ENCODE results near the gene PDE1A.
"Not testable (repeated sequence)": the region's sequence is repeated elsewhere in the genome, so short reads cannot be mapped to it uniquely, and the experiment has no call there.

The PDE1A gene

DNA sequence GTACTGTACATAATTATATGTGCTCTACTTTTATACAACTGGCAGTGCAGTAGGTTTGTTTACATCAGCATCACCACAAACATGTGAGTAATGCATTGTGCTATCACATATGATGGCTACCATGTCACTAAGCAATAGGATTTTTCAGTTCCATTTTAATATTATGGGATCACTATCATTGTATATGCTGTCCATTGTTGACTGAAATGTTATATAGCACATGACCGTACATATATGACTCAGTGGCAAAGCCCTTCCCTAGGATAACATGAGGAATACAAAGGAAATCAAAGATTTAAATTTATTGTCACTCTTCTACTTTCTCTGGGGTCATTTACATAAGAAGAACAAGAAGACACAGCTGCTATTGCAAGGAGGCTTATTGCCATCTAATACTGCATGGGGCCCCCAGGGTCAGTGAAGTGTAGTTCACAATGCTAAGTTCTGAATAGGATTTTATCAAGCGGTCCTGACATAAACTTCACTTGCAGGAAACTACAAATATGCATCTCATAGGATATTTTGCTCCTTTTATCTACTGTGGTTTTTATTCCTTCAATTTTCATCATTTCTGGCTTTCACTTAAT is 21.8 kb downstream of the PDE1A start:
- no peak for DNase-seq

DNA sequence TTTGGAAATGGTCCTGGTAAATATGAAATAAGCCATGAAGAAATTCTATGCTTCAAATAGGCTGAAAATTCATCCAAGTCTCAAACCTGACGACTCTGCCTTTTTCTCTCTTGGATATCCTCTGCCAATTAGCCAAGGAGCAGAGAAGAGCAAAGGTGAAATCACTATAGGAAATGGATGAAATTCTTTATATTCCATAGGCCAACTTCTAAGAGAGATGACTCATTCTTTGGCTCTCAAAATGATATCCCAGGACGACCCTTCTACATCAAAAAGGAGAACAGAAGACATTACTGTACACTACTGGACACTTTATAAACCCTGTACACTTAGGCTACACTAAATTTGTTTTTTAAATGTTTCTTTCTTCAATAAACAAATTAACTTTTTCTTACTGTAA is 22.7 kb downstream of the PDE1A start:
- no peak for DNase-seq

DNA sequence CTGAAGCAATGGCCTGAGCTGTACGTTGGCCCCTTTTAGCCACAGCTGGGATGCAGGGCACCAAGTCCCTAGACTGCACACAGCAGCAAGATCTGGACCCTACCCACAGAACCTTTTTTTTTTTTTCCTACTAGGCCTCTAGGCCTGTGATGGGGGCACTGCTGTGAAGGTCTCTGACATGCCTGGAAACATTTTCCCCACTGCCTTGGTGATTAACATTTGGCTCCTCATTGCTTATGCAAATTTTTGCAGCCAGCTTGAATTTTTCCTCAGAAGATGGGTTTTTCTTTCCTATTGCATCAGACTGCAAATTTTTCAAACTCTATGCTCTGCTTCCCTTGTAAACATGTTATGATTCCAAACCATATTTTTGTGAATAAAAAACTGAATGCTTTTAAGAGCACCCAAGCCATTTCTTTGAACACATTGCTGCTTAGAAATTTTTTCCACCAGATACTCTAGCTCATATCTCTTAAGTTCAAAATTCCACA is 33.5 kb downstream of the PDE1A start:
- no peak for DNase-seq

DNA sequence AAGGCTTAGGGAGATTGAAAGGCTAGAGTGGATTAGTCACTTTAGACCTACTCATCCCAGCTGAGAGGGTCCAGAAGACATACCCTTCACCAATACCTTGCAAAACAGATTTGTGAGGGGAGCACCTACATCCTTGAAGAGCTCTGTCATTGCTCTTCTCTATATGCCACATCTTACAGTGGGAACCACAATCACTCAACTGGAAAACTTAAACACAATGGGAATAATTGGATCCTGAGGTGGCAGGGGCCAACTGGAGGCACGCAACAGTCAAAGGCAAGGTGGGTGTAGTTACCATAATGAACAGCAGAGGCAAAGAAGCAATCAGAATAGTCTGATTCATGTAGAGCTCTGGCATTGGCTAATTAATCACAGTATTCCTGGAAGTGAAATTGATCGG is 35.4 kb downstream of the PDE1A start:
- DNase-seq, result no peak

DNA sequence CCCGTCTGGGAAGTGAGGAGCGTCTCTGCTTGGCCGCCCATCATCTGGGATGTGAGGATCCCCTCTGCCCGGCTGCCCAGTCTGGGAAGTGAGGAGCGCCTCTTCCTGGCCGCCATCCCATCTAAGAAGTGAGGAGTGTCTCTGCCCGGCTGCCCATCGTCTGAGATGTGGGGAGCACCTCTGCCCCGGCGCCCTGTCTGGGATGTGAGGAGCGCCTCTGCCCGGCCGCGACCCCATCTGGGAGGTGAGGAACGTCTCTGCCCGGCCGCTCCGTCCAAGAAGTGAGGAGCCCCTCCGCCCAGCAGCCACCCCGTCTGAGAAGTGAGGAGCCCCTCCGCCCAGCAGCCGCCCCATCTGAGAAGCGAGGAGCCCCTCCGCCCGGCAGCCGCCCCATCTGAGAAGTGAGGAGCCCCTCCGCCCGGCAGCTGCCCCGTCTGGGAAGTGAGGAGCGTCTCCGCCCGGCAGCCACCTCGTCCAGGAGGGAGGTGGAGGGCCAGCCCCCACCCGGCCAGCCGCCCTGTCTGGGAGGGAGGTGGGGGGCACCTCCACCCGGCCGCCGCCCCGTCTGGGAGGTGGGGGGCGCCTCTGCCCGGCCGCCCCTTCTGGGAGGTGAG is 40.5 kb downstream of the PDE1A start:
- not testable (repeated sequence) for DNase-seq

DNA sequence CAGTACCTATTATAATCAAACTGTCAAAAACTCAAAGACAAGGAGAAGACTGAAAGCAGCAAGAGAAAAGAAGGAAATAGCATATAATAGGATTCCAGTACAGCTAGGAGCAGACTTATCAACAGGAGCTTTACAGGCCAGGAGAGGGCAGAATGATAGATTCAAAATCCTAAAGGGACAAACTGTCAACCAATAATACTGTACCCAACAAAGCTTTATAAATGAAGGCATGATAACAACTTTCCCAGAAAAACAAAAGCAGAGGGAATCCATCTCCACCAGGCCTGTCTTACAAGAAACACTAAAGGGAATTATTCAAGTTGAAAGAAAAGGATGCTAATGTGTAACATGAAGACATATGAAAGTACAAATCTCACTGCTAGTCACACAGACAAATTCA is 42.0 kb downstream of the PDE1A start:
- no peak for DNase-seq

DNA sequence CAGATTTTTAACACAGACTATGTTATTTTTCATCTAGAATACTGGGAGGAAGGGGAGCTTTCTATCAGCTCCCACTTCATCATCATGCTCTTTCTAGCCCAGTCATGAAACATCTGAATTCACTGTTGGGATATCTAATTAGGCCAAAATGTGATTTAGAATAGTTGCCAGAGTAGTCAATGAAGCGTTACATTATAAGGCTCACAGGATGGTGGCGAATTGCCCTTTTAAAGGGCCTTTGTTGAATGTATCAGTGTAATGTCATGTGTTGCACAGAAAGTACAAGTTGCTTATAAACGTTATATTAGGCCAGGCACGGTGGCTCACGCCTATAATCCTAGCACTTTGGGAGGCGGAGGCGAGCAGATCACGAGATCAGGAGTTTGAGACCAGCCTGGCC is 45.6 kb downstream of the PDE1A start:
- DNase-seq, result no peak

DNA sequence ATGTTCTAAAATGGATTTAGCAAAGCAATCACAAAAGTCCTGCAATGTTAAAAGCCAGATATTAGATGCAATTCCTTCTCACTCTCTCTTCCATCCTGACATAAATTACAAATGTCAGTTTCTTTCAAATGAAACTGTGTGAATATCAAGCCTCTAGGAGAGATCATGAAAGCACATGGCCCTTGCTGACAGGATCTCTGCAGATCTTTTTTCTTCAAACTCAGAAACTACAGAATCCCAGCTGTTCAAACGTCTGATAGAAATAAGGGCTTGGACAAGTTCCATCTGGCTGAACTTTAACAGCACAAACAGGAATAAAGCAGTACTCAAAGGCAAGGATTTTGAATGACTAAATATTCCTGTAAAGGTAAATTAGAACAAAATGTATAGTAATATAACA is 47.6 kb downstream of the PDE1A start:
- no peak for DNase-seq

DNA sequence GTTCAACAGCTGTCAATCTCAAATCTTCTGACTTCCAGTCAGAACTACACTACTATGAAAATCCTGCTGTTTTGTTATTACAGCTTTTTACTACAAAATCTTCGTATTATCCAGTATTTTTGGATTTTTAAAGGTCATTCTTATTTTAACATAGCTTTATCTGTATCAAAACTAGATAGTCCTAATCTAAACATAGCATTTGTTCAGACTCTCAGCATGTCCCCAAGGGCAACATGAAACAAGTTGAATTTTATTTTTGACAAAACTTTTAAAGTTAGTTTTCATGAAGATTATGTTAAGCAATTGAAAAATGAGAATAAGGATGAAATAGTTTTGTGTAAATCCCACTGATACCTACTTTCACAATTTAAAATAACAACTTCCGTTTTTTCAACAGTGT is 48.1 kb downstream of the PDE1A start:
- no peak for DNase-seq

DNA sequence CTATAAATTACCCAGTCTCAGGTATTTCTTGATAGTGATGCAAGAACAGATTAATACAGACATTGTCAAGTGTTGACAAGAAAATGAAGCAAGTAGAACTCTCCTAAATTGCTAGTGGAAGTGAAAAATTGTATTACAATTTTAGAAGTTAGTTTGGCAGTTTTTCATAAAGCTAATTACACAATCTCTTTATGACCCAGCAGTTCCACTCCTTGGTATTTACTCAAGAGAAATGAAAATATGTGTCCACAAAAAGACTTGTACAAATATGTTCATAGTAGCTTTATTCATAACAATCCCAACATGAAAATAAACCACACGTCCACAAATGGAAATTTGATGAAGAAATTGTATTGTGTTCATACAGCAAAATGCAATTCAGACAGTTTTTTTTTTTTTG is 49.4 kb downstream of the PDE1A start:
- no peak for DNase-seq

DNA sequence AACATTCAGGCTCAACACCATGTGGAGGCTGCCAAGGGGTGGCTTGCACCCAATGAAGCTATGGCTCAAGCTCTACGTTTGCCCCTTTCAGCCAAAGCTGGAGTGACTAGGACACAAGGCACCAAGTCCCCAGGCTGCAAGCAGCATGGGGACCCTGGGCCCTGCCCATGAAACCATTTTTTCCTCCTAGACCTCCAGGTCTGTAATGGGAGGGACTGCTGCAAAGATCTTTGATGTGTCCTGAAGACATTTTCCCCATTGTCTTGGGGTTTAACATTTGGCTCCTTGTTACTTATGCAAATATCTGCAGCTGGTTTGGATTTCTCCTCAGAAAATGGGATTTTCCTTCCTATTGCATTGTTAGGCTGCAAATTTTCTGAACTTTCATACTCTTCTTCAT is 51.0 kb downstream of the PDE1A start:
- DNase-seq, result no peak

DNA sequence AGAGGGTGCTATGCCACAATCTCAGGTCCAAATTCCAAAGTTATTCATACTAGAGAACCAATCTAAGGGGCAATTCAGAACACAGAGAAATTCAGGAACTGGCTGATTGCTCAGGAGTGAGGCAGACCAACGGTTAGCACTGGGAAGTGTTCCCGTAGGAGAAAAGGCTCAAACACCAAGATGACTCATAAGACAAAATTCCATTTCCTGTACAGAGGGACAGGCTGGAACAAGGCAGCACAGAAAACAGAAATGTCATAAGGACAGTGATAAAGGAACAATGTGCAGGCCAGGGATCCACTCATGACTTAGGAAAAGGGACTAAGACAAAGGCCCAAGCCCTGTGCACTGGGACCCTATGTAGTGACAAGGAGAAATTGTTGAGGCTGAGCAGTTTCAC is 54.2 kb downstream of the PDE1A start:
- no peak for DNase-seq

DNA sequence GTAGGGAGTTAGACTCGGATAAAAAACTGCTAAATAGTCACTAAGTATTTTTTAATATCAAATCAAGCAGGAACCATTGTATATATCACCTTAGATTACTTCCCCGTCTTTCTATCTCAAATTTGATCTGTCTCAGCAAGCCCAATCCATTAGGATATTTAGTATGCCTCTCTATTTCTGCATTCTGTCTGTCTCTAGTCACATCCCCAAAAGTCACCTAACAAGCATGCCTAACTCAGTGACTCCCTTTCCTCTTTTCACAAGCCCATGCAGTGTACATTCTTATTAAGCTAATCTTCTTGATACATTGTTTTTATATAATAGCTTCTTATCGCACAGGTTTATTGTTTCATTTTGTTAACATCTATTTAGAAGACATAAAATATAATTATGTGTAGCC is 57.8 kb downstream of the PDE1A start:
- no peak for DNase-seq

DNA sequence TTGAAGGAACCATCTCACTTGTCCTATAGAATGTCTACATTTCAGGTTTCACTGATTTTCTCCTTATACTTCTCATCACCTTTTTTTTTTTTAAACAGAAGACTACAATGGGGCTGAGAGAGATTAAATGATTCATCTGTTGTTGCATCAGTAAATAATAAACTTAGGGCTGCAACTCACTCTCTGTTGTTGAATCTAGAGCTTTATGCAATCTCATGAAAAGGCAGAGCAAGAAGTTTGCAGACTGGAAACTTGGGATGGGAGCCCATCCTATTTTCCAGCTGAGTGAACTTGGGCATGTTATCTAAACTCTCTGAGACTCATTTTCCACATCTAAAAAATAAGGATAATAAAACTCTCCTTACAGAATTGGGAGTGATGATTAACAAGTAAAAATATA is 58.4 kb downstream of the PDE1A start:
- no peak for DNase-seq

DNA sequence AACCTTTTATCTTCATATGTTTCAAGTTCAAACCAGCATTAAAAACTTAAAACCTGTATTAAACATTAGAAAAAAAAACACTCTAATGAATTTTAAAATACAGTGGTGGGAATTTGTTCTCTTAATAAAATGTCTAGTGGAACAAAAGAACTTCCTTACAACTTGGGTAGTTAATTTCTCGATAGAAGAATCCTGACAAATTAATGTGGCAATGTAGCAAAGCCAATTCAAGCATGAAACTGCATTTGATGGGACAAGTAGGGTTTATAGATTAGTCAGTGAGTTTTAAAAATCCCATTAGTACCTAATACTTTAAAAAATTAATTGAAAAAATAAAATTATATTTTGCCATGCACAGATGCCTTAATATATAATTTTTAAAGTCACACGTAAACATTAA is 59.4 kb downstream of the PDE1A start:
- DNase-seq, result no peak

DNA sequence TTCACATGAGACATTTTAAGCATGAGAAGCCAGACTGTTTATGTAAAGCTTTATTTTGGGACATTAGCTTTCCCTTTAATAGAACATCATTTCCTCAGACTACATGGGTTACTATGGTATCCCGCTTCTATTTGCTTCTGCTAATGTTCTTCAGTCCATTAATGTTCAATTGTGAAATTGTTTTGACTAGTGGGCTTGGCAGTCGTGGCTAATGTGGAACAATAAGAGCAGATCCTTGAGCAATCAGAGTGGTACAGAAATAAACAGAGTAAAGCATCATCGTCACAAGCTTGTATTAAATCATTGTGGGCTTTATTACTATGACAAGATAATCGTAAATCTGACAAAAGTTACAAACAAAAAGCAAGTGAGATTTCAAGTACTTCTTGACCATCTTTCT is 60.2 kb downstream of the PDE1A start:
- no peak for DNase-seq

DNA sequence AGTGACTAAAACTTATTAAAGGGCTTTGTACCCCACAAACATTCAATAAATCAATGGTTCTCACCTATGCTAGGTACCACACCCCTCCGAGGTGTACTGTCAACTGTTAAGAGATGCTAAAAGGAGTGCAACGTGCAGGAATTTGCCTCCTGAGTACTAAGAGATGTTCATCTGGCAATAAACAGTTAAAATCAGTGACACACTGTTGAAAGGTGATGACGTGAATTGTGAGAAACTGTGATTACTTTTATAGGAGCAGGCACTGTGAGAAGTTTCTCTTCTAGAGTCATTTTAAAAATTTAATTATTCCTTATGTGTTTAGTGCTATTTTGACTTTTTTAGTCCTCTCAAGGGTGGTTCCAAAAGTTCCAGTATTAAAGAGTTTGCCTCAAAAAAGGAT is 61.0 kb downstream of the PDE1A start:
- DNase-seq, result no peak

DNA sequence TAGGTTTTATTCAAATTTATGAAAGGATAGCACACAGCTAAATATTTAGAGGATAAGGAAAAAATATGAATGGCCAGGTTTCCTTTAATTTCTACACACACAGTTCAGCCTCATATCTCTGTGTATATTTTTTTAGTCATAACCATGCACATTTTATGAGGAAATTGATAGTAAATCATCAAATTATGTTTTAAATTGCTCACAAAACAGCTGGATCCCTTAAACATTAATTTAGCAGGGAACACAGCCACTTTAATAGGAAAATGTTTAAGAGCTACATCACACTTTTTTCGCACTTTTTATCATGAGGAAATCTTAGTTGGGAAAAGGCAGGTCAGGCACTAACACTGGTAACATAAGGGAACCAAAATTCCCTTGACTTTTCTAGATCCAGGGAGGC is 65.4 kb downstream of the PDE1A start:
- no peak for DNase-seq

DNA sequence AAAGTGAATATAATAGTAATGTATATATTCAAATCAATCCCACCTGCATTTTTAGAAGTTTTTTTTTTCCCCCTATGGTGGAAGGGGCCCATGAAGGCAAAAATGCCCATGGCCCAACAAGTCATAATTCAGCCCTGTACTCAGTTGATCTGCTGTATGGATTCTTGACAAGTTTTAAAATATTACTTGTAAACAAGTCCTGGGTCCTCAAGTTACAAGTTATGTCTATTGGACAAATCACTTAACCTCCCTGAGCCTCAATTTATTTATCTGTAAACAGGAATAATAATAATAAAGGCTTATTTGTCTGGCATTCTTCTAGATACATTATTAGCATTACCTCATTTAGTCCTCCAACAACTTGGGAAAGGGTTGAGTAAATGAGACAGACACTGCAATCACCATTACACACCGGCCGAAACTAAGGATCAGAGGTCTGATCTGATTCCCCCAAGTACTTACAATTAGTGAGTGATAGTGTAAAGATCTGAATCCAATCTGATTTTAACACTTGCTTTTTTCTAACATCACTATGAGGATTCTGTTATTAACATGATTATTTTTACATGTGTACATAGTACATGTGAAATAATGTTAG is 66.1 kb downstream of the PDE1A start:
- no peak for DNase-seq

DNA sequence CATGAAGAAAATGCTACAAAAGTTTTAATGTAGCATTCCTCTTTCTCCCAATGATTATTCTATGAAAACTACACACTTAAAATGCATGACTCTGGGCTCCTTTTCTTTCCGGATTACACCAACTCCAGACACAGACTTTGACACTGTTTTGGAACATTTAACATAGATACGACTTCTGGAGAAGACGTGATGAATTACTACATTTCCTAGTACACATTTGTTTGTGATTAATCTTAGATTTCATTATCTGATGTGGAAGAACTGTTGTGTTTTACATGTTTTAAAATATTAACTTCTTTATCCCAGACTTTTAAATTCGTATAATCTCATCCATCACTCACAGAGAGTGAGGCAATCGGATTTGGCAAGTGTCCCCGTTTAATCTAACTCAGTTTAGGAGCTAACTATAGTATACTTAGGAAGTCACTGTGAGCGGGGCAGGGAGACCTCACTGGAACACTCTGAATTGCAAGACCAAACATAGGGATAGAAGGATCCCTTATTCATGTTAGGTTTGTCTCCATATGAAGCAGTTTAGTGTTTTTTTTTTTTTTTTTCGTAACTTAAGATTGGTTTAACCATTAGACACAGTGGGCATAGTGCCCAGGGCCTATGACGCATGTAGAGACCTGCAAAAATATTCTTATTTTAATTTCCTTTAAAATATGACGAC is 66.7 kb downstream of the PDE1A start:
- no peak for DNase-seq

DNA sequence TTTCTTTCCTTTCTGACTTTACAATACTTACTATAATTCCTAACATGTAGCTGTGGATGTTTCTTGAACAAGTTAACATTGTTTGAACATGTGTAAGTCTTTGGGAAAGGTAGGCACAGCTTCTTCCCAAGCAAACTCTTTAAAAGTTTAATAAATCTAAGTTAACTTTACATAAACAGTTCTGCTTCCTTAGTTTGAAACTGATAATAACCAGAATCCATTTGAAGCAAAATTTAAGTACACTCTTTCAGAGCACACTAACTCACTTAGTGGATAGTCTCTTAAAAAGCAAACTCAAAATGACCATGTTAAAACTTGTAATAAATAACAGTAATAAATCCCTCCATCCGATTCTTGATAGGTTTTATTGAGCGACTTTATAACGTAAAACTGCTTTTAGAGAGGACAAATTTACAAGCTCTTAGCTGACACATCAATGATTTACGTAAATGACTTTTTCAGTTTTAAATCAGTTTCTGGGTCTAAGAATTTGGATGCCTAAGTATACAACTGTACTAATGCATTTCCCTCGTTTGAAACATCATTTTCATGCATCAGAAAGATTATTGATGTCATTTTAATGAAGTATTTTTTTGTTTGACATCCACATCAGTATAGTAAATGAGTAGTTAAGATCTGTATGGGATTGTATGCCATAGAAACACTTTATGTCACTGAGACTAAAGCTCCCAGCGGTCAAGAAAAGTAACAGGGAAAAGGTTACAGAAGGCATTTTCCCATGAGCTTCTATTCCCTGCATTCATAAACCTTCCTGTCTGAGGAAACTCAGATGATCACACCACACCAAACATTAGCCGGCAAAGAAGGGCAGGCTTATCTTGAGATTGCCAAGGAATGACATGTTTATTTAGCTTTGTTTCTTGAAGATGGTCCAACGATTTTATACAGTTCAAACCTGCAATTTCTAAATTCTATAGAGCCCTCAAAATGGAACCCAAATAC is 67.5 kb downstream of the PDE1A start:
- DNase-seq, result no peak

DNA sequence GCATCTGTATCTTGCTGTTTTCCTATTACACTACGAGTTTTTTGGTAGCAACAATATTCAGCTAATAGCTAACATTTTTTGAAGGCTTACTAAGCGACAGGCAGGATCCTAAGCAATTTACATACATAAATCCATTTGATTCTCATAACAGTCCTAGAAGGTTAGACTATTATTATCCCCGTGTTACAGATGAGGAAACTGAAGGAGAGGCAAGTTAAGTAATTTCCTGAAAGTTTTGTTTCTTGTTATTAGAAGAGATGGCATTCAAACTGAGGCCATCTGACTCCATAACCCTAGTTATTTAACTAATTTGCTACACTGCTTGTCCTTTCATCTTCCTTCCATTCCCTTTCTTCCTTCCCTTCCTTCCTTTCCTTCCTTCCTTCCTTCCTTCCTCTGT is 68.2 kb downstream of the PDE1A start:
- DNase-seq, result no peak

DNA sequence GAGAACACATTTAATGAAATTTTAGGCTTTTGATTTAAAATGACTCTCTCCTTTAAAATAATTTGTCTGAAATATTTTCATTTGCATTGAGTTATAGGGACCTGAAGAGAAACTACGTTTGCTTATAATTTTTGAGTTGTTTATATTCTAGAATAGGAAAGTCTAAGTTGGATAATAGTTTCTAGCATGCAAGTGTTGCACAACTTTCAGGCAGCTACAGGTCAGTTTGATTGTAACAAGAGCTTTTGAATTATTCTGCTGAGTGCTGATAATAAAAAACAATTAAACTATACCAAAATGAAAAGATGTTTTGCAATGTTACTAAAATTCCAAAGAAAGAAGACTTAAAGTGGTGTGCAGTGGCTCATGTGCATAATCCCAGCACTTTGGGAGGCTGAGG is 71.0 kb downstream of the PDE1A start:
- no peak for DNase-seq
